ENCODE data around the gene PAK4.

The PAK4 gene

DNA sequence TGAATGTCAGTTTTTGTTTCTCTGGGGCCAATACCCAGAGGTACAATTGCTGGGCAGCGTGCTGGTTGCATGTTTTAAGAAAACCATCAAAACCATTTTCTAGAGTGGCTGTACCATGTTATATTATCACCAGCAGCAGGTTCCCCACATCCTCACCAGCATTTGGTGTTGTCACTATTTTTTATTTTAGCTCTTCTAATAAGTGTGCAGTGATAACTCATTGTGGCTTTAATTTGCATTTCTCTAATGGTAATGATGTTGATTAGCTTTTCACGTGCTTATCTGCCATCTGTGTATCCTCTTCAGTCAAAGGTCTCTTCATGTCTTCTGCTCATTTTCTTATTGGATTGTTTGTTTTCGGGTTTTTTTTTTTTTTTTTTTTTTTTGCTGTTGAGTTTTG is 21.9 kb downstream of the PAK4 start:
- DNase-seq, result no peak

DNA sequence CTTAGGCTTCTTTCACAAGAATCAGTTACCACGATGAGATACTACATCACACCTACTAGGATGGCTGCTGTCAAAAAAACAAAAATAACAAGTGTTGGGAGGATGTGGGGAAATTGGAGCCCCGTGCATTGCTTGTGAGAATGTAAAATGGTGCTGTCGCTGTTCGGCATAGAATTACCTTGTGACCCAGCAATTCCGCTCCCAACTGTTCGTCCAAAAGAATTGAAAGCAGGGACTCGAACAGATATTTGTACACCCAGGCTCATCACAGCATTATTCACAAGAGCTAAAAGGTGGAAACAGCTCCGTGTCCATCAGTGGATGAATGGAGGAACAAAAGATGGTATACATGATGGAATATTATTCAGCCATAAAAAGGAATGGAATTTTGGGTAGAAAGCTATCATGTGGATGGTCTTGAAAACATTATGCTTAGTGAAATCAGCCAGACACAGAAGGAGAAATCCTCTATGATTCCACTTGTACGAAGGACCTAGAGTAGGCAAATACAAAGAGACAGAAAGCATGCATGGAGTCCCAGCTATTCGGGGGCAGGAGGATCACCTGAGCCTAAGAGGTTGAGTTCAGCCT is 23.4 kb downstream of the PAK4 start:
- DNase-seq, result no peak

- no peak for DNase-seq
Observed at GRCh38 chr19:39150235-39150634, 24.6 kb downstream of the PAK4 start.

- no peak for DNase-seq
Observed at GRCh38 chr19:39150807-39151600, 25.4 kb downstream of the PAK4 start.

GRCh38 chr19:39152066-39152465 is 26.5 kb downstream of the PAK4 start:
- no peak for DNase-seq

DNA sequence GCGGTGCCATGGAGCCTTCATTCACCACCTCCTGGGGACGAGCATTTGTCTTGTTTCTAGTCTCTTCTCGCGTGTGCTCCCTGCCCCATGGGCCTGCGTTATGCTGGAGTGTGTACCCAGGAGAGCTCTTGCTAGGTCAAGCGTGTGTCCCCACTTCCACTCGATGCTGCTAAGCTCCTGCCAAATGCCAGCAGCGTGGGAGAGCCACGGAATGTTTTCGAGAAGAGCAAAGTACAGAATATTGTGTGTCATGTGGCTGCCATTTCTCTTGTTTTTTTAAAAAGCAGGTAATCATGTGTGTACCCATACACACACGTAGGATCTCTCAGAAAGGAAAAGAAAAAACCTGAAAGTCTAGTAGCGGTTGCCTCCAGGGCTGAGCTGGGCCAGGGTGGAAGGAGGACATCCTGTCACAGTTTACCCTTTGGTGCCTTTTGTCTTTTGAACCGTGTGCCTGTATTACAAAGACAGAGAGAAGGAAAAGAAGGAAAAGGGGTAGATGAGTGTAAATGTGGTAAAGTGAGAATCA is 28.6 kb downstream of the PAK4 start:
- DNase-seq, result no peak

DNA sequence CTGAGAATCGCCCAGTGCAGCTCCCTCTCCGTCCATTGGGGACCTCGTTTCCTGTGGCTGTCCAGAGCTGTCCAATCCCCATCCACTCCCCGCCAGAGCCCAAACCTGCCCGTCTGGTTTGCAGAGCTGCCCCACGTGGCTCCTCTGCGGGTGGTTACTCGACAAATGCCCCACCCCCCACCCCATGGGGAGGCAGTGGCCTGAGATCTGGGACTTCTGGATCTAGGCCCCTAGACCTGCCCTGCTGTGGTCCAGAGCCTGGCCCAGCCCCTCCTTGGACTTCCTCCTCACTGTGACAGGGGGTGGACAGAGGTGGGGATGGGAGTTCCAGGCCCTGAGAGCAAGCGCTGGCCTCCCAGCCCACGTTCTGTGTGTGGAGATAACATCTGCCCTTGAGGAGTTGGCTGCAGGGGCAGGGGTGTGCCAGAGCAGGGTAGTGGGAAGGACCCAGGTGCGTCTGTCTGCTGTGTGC is 29.1 kb downstream of the PAK4 start:
- no peak for DNase-seq

GRCh38 chr19:39155114-39155700 is 29.6 kb downstream of the PAK4 start:
- DNase-seq, result no peak

GRCh38 chr19:39155741-39156140 is 30.2 kb downstream of the PAK4 start:
- no peak for DNase-seq

GRCh38 chr19:39156326-39157230 is 31.0 kb downstream of the PAK4 start:
- DNase-seq, result no peak

DNA sequence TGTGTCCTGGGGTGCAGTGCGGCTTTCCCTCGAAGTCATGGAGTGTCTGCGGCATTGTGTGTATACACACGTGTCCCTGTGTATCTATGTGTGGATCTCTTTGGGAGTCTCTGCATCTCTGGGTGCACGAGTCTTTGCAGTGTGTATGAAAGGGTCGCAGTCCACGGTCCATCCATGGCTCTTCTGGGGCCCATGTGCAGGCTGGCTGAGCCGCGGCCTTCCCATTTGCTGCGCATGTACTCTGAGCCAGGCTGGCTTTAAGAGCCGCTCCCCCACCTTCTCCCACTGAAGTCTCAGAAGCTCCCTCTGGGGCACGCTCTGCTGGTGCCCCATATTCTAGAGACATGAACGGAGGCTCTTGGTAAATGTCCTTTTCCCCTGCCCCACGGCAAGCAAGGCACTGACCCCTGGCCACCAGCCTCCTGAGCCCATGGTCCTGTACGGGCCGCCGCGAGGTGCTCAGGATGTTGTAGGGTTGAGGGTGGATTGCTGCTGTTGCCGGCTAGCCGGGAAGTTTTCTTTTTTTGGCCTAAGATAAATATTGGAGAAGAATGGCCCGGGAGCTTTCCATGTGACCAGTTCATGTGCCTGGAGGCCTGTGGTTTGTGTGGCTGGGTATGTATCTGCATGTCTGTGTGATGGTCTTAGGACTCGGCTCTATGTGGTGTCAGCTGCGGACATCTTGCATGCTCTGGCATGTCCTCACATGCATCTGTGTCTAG is 31.9 kb downstream of the PAK4 start:
- DNase-seq, result no peak

DNA sequence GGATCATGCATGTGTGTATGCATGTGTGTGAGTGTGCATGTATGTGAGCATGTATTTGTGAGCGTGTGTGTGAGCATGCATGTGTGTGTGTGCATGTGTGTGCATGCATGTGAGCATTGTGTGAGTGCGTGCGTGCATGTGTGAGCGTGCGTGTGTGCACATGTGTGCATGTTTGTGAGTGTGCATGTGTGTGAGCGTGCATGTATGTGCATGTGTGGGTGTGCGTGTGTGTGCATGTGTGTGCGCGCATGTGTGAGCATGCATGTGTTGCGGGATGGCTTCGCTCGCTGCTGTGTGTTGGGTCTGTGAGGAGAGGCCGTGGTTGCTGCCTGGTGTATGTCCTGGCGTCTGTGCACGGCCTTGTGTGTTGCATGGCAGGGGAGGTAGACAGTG is 32.4 kb downstream of the PAK4 start:
- no peak for DNase-seq

- no peak for DNase-seq
Observed at GRCh38 chr19:39158646-39159260, 33.2 kb downstream of the PAK4 start.

GRCh38 chr19:39160523-39160861 is 34.9 kb downstream of the PAK4 start:
- DNase-seq, result no peak

- DNase-seq, result no peak
Observed at GRCh38 chr19:39160889-39161672, 35.5 kb downstream of the PAK4 start.

GRCh38 chr19:39162441-39163043 is 37.0 kb downstream of the PAK4 start:
- DNase-seq, result no peak

DNA sequence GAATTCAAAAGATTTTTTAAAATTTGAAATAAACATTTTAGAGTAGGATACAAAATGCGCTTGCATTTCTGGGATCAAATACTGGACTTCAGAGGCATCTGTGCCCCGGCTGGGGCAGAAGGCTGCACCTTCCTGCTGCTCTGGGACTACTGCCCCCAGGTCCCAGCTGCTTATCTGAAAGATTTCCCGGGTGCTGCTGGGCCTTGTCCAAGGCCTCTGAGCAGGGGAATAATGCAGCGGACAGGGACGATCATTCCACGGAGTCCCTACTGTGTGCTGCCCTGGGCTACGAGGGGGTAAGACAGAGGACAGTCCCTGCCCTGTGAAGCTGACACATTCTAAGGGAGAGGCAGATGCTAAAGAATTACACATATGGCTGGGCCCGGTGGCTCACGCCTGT is 38.0 kb downstream of the PAK4 start:
- no peak for DNase-seq

DNA sequence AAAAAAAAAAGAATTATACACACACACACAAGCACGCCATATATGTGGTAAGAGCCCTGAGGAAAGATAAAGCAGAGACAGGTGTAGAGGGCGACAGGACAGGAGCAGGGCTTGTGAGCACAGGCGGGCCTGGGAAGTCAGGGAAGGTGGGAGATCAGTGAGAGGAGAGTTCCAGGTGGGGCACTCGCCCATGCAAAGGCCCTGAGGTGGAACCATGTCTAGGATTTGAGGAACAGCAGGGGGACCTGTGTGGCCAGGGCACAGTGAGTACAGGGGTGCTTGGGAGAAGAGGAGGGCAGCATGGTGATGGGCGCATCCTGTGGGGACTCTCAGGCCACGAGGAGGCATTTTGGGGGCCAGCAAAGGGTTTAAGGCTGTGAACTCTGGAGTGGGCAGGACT is 38.7 kb downstream of the PAK4 start:
- DNase-seq, result no peak

- DNase-seq, result no peak
Observed at GRCh38 chr19:39165857-39166256, 40.3 kb downstream of the PAK4 start.

DNA sequence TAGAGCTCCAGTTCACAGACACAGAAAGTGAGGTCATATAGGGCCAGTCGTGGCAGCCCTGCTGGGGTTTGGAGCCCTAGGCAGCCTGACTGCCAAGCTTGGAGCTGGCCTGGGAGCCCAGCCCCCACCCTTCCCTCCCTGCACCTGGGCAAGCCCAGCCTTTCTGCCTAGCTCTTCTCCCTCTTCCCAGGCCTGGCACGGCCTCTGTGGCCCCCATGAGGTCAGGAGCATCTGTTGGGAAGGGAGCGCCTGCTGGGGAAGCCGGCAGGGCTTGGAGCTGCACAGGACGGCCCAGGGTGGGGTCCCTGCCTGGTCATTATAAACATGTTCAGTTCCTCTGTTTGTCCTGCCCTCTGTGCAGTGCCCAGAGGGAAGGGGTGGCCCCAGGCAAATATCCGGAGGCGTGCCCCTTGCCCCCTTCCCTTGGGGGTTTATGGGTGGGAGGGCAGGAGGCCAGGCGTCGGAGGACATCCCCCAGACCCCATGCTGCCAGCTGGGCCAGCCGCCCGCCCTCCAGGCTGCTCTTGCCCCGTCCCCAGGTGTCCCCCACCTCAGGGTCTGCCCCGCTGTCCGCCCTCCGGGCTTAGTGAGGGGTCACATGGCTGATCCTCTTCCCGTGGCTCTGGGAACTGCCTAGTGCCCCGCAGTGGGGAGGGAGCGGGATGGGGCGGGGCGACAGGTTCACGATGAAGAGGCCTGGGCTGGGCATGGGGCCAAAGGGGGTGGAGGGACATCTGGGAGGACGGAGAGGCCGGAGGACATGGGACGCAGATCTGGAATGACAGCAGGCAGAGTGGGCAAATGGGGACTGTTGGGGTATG is 41.2 kb downstream of the PAK4 start:
- DNase-seq, result no peak
